Fibroblast of skin of abdomen (primary cell): ENCODE data around the gene PKD1L1.
A peak's percentile ranks its signal among the peaks of the same experiment; 100 is the strongest.

Source experiments
- DNase-seq: peaks from one replicate; pipeline ENCODE4 v3.0.0-alpha.2; 2013

PKD1L1 gene

GRCh38 chr7:47866120-47866519 lies 82.1 kb downstream of the PKD1L1 start:
- no peak for DNase-seq

GRCh38 chr7:47852330-47853245 lies 95.7 kb downstream of the PKD1L1 start:
- DNase-seq = no peak

- DNase-seq = no peak
These were observed 101.1 kb downstream of the PKD1L1 start for GRCh38 chr7:47847207-47847606.

GRCh38 chr7:47846138-47846836 lies 102.0 kb downstream of the PKD1L1 start:
- DNase-seq = peak; percentile 24

- no peak for DNase-seq
These were observed 104.0 kb downstream of the PKD1L1 start for GRCh38 chr7:47844311-47844710.

- DNase-seq = no peak
These were observed 105.0 kb downstream of the PKD1L1 start for GRCh38 chr7:47843291-47843690.

GRCh38 chr7:47839381-47839780 lies 108.9 kb downstream of the PKD1L1 start:
- DNase-seq = no peak

- DNase-seq = no peak
These were observed 110.4 kb downstream of the PKD1L1 start for GRCh38 chr7:47837826-47838225.

- DNase-seq = no peak
These were observed 111.6 kb downstream of the PKD1L1 start for GRCh38 chr7:47836503-47837202.

- no peak for DNase-seq
These were observed 112.2 kb downstream of the PKD1L1 start for GRCh38 chr7:47836080-47836479.

- DNase-seq = no peak
These were observed 115.1 kb downstream of the PKD1L1 start for GRCh38 chr7:47833211-47833610.

- DNase-seq = no peak
These were observed 116.1 kb downstream of the PKD1L1 start for GRCh38 chr7:47832105-47832715.

- DNase-seq = no peak
These were observed 118.3 kb downstream of the PKD1L1 start for GRCh38 chr7:47830015-47830414.

GRCh38 chr7:47827871-47828270 lies 120.4 kb downstream of the PKD1L1 start:
- DNase-seq = no peak

- DNase-seq = no peak
These were observed 120.9 kb downstream of the PKD1L1 start for GRCh38 chr7:47827351-47827756.

GRCh38 chr7:47826754-47827153 lies 121.5 kb downstream of the PKD1L1 start:
- peak; percentile 55 for DNase-seq

- DNase-seq = no peak
These were observed 128.7 kb downstream of the PKD1L1 start for GRCh38 chr7:47819607-47819920.

GRCh38 chr7:47818796-47819606 lies 129.3 kb downstream of the PKD1L1 start:
- peak; percentile 72 for DNase-seq

- DNase-seq = no peak
These were observed 130.3 kb downstream of the PKD1L1 start for GRCh38 chr7:47817917-47818316.

- DNase-seq = peak; percentile 54
These were observed 131.6 kb downstream of the PKD1L1 start for GRCh38 chr7:47816647-47817046.

GRCh38 chr7:47815867-47816266 lies 132.4 kb downstream of the PKD1L1 start:
- DNase-seq = no peak
